Retinal pigment epithelial cell (primary cell): ENCODE data around the gene ZNF335.
A peak's percentile ranks its signal among the peaks of the same experiment; 100 is the strongest.
"Not testable (repeated sequence)": the region's sequence is repeated elsewhere in the genome, so short reads cannot be mapped to it uniquely, and the experiment has no call there.

Experiments used
- DNase-seq: peaks from one replicate; pipeline ENCODE4 v3.0.0-alpha.2; 2010; ENCODE audit warnings: low read depth
- H3K4me3 ChIP-seq: 2 replicates; pipeline ENCODE4 v1.5.1; 2011; ENCODE audit warnings: mild to moderate bottlenecking, low read length, control low read depth, moderate library complexity
- CTCF ChIP-seq: conservative IDR thresholded peaks from 2 replicates; pipeline ENCODE4 v1.5.1; 2011; ENCODE audit warnings: low read depth, low read length, control low read depth, inconsistent platforms

The ZNF335 gene

GRCh38 chr20:45937765-45938164 is 34.2 kb downstream of the ZNF335 start:
- DNase-seq = no peak
- no peak overlapping the region for H3K4me3 ChIP-seq
- TF ChIP-seq CTCF = no peak

- DNase-seq = no peak
- no peak for TF ChIP-seq CTCF
Observed at GRCh38 chr20:45935416-45936046, 36.5 kb downstream of the ZNF335 start.

GRCh38 chr20:45934586-45935415 is 37.2 kb downstream of the ZNF335 start, which contains the start of gene PCIF1:
PCIF1 (plus strand) TSS chr20:45934683; CDS start chr20:45939000, 4,317 bp downstream.
- H3K4me3 ChIP-seq = peak within 1 kb of the TSS; percentile 90
- DNase-seq = peak; percentile 88
- TF ChIP-seq CTCF = no peak

More at GRCh38 chr20:45935416-45936046, 36.5 kb downstream of the ZNF335 start:
- H3K4me3 ChIP-seq = peak overlapping the region; percentile 86

GRCh38 chr20:45934046-45934585 is 37.9 kb downstream of the ZNF335 start:
- no peak for TF ChIP-seq CTCF
- peak overlapping the region; percentile 90 for H3K4me3 ChIP-seq
- no peak for DNase-seq

- peak; percentile 42 for TF ChIP-seq CTCF
- peak overlapping the region; percentile 90 for H3K4me3 ChIP-seq
- no peak for DNase-seq
Observed at GRCh38 chr20:45933266-45934045, 38.5 kb downstream of the ZNF335 start.

- not testable (repeated sequence) for H3K4me3 ChIP-seq, DNase-seq
Observed at GRCh38 chr20:45931680-45932079, 40.3 kb downstream of the ZNF335 start.
